Measurements from ENCODE around the gene GALR3. TPM values are rescaled to one million over a fixed set of nuclear protein-coding genes. Genes with fewer than 3 reads are reported as not detected.

The GALR3 gene
- total and polyA plus RNA-seq, 2 of the 4 experiments (the other 2 are of a cell fraction): not detected

- TF ChIP-seq MAZ (IDR thresholded peaks at IDR 0.05; ENCODE audit: borderline replicate concordance, low read depth, low read length) (no peak), CHD1 (IDR thresholded peaks at IDR 0.05; ENCODE audit: low read depth, low read length) (no peak), CEBPB (IDR thresholded peaks at IDR 0.05; ENCODE audit: low read depth, low read length) (0 out of 2 replicates have a peak, but pooled peaks have one; percentile 13), MXI1 (IDR thresholded peaks at IDR 0.05; ENCODE audit: borderline replicate concordance, low read depth, low read length) (no peak)
- H2AFZ ChIP-seq (replicated peaks; ENCODE audit: low read length, poor library complexity): no peak overlapping the region
- no peak overlapping the region for H2BK20ac ChIP-seq (ENCODE audit: low read depth, low read length)
- ChIA-PET CTCF (interaction anchor here (0.6 to 1.5 kb wide), 5 partner anchors 11 to 254 kb away, joined by 3 to 4 read pairs (median 3); no protein-coding TSS in a partner anchor), POLR2A (ENCODE audit: unreplicated experiment) (no interaction called here)
- H3K4me2 ChIP-seq (ENCODE audit: low read depth, low read length): no peak overlapping the region
- no peak overlapping the region for H2BK5ac ChIP-seq (ENCODE audit: low read depth, low read length, poor library complexity, severe bottlenecking)
- H3K18ac ChIP-seq (ENCODE audit: low read depth, low read length): no peak overlapping the region
- H2AK9ac ChIP-seq (replicated peaks; ENCODE audit: low read depth, low read length, poor library complexity): no peak overlapping the region
- in situ Hi-C loops (cut with MboI; ENCODE audit: low sequenced_read_pairs): loop anchor here (5.0 kb wide), 1 partner anchor 150 kb away; no protein-coding TSS in a partner anchor
- no peaks in the 10 kb centered on the region for H4K20me1 ChIP-seq (ENCODE audit: insufficient read depth, low read length)
- no peak overlapping the region for H3K56ac ChIP-seq (ENCODE audit: extremely low read depth, insufficient read depth, low read length)
- no peaks in the 10 kb centered on the region for H3K9me3 ChIP-seq (ENCODE audit: control insufficient read depth, insufficient read depth, low read length)
- no peaks in the 10 kb centered on the region for H3K4me1 ChIP-seq (ENCODE audit: control insufficient read depth, insufficient read depth, low read length)
- no peak overlapping the region for H2BK120ac ChIP-seq (ENCODE audit: low read depth, low read length)
- H3K4ac ChIP-seq (ENCODE audit: low read depth, low read length): no peak overlapping the region
- H4K8ac ChIP-seq (ENCODE audit: low read depth in 2 of 2, low read length in 2 of 2): no peak overlapping the region
- H3K9me1 ChIP-seq (ENCODE audit: insufficient read depth, low read length): no peaks in the 10 kb centered on the region
- DNase-seq (no peak), ATAC-seq (ENCODE audit: low read depth) (no peak)
- no peaks in the 10 kb centered on the region for H3K36me3 ChIP-seq (ENCODE audit: control insufficient read depth, insufficient read depth, low read length)
- no peak overlapping the region for H3K4me3 ChIP-seq (ENCODE audit: insufficient read depth, low read depth, low read length)
- H3K23ac ChIP-seq (ENCODE audit: low read depth, low read length): no peak overlapping the region
- intact Hi-C loops (cut with micrococcal nuclease): loop anchor here (5.0 kb wide), 1 partner anchor 110 kb away; no protein-coding TSS in a partner anchor
- no peak overlapping the region for H4K91ac ChIP-seq (ENCODE audit: insufficient read depth, low read depth, low read length)
- BruUV-seq (replicated peaks): no TSS peak
- peak overlapping the region; percentile 78; the same call in 1 of the 2 replicates for H2AK5ac ChIP-seq (ENCODE audit: low read depth, low read length)
- H3K9ac ChIP-seq (ENCODE audit: low read depth, low read length): no peak overlapping the region
- no peaks in the 10 kb centered on the region for H3K79me1 ChIP-seq (ENCODE audit: low read depth in 1 of 2, low read length in 2 of 2)
- no peak overlapping the region for H4K5ac ChIP-seq (ENCODE audit: low read depth, low read length)
- no peak overlapping the region for H3K27ac ChIP-seq (ENCODE audit: insufficient read depth, low read length)
- H3K14ac ChIP-seq (replicated peaks; ENCODE audit: low read depth, low read length): no peak overlapping the region
- WGBS, 2 experiments (ENCODE audit: extremely low coverage in 2 of 2, insufficient read length in 1 of 2): no CpG with 5 or more reads among the region's 6 CpGs
- no peaks in the 10 kb centered on the region for H3K27me3 ChIP-seq (ENCODE audit: control insufficient read depth, insufficient read depth, low read length)
- dilution Hi-C loops (cut with HindIII; ENCODE audit: low sequenced_read_pairs, unreplicated experiment): no loop called here
- no peak overlapping the region for H2BK15ac ChIP-seq (ENCODE audit: low read depth, low read length)
Observed at GRCh38 chr22:37792494-37792893, 30.7 kb upstream of the GALR3 start.

All from IMR-90 (cell line).